GM21367 (cell line): ENCODE measurements around the gene SPRED3.
"Not testable (repeated sequence)": the region's sequence is repeated elsewhere in the genome, so short reads cannot be mapped to it uniquely, and the experiment has no call there.

Experiments used
- ATAC-seq: cut with Tn5 transposase; IDR thresholded peaks from one replicate; pipeline ENCODE4 v1.9.1; 2021; ENCODE audit not compliant: unreplicated experiment

The SPRED3 gene

DNA sequence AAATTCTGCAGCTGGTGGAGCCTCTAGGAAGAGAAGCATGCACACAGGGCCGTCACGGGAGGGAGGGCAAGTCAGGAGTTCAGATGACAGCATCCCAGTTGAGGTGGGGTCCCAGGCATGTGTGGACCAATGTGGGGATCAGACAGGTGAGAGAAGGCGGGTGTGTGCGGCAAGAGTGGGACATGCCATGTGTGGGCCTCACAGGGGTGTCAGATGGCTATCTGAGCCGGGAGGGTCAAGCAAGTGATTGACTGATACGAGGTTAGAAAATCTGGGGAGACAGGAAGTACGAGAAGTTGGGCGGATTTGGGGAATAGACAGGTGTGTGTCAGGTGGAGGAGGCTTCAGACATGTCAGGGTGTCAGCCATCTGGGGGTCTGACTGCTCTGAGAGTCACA, 28.6 kb downstream of the SPRED3 start:
- no peak for ATAC-seq

DNA sequence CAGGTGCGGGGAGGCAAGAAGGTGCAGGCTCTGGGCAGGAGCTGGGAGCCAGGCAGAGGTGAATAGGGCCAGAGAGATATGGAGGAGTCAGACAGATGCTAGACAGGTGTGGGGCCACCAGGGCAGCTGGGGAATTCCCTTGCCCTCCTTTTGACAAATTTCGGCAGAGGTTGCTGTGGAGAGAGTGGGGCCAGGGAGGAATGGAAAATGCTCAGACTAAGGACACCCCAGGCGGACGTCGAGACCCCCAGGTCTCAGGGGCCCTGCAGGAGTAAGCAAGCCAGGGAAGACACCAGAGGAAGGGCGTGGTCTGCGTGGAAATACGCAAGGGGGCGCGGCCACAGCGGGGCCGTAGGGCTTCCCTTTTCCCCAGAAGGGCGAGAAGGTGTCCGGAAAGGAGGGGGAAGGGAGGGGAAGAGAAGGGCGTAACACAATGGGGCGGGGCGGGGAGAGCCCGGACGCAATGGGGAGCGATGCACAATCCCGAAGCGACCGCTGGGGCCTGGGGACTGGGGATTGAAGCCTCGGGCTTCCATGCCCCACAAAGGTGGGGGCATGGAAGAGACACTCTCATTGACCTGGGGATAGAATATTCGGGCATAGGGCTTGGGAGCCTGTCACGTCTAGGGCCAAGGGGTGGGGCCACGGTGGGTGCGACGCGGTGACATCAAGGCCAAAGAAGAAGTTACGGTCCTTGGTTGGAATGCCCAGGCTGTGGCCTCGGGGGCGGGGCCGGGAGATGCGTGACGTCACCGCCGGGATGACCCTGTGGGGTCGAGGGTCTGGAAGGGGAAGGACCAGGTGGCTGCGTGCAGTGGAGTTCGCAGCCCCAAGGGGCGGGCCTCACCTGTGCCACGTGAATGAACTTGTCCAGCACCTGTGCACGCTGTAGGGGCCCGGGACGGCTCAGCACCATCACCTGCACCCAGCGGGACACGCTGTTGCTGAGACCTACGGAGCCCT, 29.3 kb downstream of the SPRED3 start:
- ATAC-seq, result no peak

DNA sequence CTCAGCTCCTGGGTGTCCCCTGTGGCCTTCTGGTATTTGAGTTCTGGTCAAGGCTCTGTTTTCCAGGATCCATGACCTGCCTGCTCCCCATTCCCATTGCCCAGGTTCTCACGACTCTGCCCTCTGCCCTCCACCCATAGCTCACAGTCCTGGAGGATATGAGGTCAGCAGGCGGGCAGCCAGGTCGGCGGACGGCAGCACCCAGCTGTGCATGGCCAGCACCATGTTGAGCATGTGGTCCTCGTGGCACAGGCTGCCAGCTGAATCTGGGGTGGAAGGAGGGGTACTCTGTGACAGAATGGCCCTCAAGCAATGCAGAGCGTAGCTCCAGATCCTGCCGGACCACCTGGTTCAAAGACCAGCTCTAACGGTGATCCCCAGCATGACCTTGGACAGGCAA, 32.4 kb downstream of the SPRED3 start:
- ATAC-seq, result no peak

DNA sequence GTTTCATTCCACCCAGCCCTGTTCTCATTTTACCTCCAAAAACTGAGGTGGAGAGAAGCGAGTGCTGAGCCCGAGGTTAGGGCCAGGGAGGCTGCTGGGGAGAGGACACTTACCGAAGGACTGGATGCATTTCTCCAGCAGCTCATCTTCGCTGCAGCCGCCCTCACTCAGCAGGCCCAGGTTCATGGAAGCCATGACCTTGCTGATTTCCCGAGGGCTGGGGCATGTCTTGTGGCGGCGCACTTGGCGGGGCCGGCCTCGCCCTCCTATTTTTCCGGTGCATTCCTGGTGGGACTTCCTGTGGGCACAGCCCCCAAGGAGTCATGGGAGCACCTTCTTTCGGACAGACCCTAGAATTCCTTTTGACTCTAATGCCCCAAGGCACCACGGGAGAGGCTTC, 33.4 kb downstream of the SPRED3 start:
- ATAC-seq, result no peak

- no peak for ATAC-seq
Measured at GRCh38 chr19:38422438-38422837, 33.9 kb downstream of the SPRED3 start.

DNA sequence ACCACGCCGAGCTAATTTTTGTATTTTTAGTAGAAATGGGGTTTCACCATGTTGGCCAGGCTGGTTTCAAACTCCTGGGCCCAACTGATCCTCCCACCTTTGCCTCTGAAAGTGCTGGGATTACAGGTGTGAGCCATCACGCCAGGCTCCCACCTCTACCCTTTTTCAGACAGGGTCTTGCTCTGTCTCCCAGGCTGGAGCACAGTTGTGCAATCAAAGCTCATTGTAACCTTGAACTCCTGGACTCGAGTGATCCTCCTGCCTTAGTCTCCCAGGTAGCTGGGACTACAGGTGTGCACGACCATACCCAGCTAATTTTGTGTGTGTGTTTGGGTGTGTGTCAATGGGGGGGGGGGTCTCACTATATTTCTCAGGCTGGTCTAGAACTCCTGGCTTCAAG, 35.8 kb downstream of the SPRED3 start:
- no peak for ATAC-seq

DNA sequence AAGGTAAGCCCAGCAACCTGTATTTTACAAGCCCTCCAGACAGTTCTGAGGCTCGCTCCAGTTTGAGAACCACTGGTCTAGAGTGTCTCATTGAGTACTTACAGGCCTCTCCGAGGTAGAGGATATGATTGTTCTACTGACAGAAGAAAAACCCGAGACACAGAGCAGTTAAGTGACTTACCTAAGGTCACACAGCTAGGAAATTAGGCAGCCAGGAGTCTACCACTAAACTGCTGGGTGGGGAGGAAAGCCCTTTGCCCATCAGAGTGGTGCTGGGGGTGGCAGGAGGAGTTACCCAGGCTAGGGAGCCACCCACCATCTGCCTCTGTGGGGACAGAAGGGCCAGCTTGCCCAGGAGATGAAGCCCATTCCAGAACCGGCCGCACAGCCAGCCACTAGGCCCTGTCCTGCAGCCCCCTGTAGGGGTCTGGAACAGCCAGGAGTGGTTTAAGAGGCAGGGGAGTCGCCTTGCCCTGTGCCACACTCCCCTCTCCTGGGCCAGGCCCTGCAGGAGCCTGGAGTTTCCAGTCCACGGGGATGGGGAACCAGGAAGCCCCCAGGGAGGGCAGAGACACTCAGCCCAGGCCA, 36.8 kb downstream of the SPRED3 start:
- ATAC-seq, result no peak

DNA sequence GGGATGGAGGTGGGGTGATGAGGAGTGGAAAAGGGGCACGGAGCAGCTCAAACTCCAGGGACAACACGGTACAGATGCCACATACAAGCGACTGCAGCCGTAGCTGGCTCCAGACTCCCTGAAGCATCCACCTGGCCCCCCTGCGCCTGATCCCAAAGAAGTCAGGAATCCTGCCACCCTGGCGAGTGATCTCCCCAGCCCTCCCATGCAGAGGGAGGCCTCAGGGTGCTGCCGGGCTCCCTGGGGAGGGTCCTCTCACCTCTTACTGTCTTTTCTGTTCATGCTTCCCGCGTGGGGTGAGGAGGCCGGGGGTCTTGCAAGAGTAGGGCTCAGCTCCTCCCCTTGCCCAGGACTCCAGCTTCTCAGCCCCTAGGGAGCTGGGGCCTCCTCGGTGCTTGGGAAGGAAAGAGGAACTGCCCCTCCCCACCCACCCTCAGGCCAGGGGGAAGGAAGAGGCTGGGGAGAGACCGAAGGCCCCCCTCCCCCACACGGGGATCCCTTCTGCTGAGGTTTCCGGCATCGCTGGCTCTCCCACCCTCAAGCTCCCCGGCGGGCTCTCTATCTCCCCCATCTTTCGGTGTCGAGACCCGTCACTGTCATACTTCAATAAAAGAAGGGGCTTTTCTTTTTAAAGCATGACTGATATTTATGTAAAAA, 37.4 kb downstream of the SPRED3 start, which contains the start of gene RASGRP4:
RASGRP4 (minus strand) TSS at position 410 of the 657 bp plus-strand sequence; CDS start at position 282, 128 bp downstream.
- no peak for ATAC-seq

- not testable (repeated sequence) for ATAC-seq
Measured at GRCh38 chr19:38427035-38427677, 38.7 kb downstream of the SPRED3 start.

DNA sequence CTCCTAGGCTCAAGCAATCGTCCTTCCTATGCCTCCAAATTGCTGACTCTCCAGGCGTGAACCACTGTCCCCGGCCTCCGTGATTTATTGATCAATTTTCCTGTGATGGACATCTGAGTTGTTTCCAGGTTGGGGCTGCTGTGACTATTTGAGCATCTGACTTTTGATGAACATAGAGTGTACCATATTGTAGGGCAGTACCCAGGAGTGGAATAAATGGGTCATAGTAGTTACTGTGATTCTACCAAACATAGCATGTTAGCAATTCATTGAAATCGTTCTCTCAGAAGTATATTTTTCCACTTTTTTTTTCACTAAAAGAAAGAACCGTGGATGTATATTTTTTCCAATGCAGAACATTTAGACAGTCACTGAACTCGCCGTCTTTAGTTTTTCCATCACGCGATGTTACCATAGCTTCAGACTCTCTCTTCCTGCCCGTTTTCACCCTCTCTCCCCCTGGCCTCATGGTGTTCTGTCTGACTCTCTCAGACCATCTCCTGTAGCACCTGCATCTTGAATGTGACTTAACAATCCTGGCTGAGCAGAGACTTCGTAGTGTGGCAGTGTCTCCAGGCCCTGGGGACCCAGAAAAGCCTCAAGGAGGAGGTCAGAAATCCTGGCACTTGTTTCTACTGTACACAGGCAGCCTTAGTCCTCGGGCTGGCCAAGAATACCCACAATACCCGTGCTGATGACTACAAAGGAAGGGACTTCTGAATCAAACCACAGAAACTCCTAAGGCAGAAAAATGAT, 40.7 kb downstream of the SPRED3 start:
- no peak for ATAC-seq

DNA sequence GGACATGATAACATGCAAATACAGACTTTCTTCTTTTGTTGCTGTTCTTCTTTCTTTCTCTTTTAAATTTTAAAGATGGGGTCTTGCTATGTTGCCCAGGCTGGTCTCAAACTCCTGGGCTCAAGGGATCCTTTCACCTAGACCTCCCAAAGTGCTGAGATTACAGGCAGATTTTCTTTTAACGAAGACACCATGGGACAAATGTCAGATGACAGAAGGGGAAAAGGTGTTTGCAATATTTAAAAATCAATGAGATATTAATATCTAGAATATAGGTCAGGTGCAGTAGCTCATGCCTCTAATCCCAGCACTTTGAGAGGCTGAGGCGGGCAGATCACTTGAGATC, 41.3 kb downstream of the SPRED3 start:
- ATAC-seq, result no peak

- no peak for ATAC-seq
Measured at GRCh38 chr19:38430931-38431330, 42.4 kb downstream of the SPRED3 start.

DNA sequence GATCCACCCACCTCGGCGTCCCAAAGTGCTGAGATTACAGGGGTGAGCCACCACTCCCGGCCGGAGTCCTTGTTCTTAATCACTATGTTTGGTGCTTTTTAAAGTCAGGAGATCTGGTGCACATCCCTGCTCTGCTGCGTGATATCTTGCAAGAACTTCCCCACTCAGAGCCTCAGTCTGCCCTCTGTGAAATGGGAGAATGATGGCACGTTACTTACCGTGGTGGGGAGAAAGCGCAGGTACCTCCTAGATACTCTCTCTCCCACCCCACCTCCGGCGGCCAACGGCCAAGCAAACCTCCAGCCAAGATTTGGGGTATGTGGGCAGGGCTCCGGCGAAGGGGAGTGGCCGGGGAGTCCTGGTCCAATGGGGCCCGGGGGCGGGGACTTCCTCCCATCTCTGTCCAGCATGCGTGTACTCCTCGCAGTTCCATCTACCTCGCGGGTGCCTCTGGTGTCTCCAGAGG, 44.8 kb downstream of the SPRED3 start, which contains the start of gene RYR1:
RYR1 (plus strand) TSS at position 424 of the 466 bp plus-strand sequence. CDS start 139 bp downstream, outside the sequence.
- no peak for ATAC-seq

GRCh38 chr19:38434549-38435051, 46.1 kb downstream of the SPRED3 start:
- ATAC-seq, result no peak

DNA sequence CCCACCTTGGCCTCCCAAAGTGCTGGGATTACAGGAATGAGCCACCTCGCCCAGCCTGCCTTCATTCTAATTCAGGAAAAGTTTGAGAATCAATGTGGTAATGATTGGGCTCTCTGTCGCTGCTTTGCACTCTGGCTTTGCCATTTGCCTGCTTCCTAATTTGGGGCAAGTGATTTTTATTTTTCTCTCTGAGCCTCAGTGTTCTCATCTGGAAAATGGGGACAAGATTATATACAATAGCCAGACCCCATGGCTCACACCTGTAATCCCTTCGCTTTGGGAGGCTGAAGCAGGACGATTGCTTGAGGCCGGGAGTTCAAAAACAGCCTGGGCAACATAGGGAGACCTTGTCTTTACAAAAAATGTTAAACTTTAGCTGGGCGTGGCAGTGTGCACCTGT, 48.8 kb downstream of the SPRED3 start:
- no peak for ATAC-seq

- no peak for ATAC-seq
Measured at GRCh38 chr19:38437917-38438316, 49.4 kb downstream of the SPRED3 start.

DNA sequence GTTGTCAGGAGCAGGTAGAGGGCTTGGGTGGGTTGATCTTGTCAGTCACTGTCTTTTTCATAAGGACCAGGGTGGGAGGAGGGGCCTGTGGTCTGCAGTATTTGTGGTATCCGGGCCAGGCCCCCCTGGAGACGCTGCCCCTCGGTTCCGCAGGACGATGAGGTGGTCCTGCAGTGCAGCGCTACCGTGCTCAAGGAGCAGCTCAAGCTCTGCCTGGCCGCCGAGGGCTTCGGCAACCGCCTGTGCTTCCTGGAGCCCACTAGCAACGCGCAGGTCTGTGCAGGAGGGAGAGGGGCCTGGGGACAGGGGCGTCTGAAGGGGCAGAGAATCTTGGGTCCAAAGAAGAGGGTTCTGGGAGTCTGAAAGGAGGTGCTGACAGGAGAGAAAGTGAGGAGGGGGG, 52.1 kb downstream of the SPRED3 start:
- ATAC-seq, result no peak

DNA sequence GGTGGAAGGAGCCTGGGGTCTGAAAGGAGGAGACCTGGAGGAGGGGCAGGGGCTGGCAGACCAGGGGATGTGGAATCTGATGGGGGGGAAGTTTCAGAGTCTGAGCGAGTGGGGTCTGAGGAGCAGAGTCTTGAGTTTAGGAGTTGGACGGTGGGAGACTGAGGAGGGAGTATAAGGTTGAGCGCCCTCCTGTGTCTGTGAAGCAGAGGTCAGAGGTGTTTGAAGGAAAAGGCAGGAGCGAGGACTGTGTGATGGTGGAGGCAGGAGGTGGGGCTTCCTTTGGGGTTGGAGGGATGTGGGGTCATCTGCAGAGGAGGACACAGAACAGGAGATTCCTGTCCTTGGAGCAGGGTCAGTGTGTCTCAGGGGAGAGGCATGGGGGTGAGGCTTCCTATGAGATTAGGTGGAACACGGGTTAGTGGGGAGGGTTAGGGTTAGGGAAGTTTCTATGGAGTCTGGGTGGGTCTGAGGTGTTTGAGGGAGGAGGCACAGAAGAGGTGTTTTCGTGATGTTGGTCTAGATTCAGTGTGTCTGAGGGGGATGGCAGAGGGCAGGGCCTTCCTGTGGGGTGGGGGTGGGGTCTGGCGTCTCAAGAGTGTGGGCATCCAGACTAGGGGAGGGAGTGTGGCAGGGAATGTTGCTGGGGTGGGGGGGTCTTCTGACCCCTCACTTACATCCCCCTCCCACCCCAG, 53.3 kb downstream of the SPRED3 start:
- ATAC-seq, result no peak

- no peak for ATAC-seq
Measured at GRCh38 chr19:38442736-38443135, 54.2 kb downstream of the SPRED3 start.
